ENCODE results near the gene CDKN1C. TPM values are rescaled to one million over a fixed set of nuclear protein-coding genes. Genes with fewer than 3 reads are reported as not detected.

The CDKN1C gene
- total and polyA plus RNA-seq, 2 of the 8 experiments (the other 6 are each of a cell fraction or from before 2014, with no cell fraction given) = 12.8 to 14.1 TPM

- TF ChIP-seq, protein P1, sequence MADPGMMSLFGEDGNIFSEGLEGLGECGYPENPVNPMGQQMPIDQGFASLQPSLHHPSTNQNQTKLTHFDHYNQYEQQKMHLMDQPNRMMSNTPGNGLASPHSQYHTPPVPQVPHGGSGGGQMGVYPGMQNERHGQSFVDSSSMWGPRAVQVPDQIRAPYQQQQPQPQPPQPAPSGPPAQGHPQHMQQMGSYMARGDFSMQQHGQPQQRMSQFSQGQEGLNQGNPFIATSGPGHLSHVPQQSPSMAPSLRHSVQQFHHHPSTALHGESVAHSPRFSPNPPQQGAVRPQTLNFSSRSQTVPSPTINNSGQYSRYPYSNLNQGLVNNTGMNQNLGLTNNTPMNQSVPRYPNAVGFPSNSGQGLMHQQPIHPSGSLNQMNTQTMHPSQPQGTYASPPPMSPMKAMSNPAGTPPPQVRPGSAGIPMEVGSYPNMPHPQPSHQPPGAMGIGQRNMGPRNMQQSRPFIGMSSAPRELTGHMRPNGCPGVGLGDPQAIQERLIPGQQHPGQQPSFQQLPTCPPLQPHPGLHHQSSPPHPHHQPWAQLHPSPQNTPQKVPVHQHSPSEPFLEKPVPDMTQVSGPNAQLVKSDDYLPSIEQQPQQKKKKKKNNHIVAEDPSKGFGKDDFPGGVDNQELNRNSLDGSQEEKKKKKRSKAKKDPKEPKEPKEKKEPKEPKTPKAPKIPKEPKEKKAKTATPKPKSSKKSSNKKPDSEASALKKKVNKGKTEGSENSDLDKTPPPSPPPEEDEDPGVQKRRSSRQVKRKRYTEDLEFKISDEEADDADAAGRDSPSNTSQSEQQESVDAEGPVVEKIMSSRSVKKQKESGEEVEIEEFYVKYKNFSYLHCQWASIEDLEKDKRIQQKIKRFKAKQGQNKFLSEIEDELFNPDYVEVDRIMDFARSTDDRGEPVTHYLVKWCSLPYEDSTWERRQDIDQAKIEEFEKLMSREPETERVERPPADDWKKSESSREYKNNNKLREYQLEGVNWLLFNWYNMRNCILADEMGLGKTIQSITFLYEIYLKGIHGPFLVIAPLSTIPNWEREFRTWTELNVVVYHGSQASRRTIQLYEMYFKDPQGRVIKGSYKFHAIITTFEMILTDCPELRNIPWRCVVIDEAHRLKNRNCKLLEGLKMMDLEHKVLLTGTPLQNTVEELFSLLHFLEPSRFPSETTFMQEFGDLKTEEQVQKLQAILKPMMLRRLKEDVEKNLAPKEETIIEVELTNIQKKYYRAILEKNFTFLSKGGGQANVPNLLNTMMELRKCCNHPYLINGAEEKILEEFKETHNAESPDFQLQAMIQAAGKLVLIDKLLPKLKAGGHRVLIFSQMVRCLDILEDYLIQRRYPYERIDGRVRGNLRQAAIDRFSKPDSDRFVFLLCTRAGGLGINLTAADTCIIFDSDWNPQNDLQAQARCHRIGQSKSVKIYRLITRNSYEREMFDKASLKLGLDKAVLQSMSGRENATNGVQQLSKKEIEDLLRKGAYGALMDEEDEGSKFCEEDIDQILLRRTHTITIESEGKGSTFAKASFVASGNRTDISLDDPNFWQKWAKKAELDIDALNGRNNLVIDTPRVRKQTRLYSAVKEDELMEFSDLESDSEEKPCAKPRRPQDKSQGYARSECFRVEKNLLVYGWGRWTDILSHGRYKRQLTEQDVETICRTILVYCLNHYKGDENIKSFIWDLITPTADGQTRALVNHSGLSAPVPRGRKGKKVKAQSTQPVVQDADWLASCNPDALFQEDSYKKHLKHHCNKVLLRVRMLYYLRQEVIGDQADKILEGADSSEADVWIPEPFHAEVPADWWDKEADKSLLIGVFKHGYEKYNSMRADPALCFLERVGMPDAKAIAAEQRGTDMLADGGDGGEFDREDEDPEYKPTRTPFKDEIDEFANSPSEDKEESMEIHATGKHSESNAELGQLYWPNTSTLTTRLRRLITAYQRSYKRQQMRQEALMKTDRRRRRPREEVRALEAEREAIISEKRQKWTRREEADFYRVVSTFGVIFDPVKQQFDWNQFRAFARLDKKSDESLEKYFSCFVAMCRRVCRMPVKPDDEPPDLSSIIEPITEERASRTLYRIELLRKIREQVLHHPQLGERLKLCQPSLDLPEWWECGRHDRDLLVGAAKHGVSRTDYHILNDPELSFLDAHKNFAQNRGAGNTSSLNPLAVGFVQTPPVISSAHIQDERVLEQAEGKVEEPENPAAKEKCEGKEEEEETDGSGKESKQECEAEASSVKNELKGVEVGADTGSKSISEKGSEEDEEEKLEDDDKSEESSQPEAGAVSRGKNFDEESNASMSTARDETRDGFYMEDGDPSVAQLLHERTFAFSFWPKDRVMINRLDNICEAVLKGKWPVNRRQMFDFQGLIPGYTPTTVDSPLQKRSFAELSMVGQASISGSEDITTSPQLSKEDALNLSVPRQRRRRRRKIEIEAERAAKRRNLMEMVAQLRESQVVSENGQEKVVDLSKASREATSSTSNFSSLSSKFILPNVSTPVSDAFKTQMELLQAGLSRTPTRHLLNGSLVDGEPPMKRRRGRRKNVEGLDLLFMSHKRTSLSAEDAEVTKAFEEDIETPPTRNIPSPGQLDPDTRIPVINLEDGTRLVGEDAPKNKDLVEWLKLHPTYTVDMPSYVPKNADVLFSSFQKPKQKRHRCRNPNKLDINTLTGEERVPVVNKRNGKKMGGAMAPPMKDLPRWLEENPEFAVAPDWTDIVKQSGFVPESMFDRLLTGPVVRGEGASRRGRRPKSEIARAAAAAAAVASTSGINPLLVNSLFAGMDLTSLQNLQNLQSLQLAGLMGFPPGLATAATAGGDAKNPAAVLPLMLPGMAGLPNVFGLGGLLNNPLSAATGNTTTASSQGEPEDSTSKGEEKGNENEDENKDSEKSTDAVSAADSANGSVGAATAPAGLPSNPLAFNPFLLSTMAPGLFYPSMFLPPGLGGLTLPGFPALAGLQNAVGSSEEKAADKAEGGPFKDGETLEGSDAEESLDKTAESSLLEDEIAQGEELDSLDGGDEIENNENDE (IDR thresholded peaks at IDR 0.05; ENCODE audit: insufficient replicate concordance, low read length) = no peak
- TF ChIP-seq EGR1 (IDR thresholded peaks at IDR 0.05; ENCODE audit: borderline replicate concordance, low read depth, low read length) (no peak), TCF12 (IDR thresholded peaks at IDR 0.05; ENCODE audit: low read depth, low read length) (no peak), SIN3A (conservative IDR thresholded peaks at IDR 0.05 in 1 of 2, IDR thresholded peaks at IDR 0.05 in 1 of 2; ENCODE audit: low read depth in 1 of 2, low read length in 2 of 2) (no peak), SP2 (IDR thresholded peaks at IDR 0.05; ENCODE audit: low read length) (no peak), SRF (IDR thresholded peaks at IDR 0.05; ENCODE audit: low read depth, low read length) (no peak), CHD1 (IDR thresholded peaks at IDR 0.05; ENCODE audit: low read depth, low read length) (no peak)
- TF ChIP-seq, protein P2, sequence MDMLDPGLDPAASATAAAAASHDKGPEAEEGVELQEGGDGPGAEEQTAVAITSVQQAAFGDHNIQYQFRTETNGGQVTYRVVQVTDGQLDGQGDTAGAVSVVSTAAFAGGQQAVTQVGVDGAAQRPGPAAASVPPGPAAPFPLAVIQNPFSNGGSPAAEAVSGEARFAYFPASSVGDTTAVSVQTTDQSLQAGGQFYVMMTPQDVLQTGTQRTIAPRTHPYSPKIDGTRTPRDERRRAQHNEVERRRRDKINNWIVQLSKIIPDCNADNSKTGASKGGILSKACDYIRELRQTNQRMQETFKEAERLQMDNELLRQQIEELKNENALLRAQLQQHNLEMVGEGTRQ (IDR thresholded peaks at IDR 0.05; ENCODE audit: low read length) = no peak
Observed at GRCh38 chr11:2915473-2915872, 29.9 kb upstream of the CDKN1C start (continued).

Data from H1 (cell line).